Caki2 (cell line): ENCODE measurements around the gene GPR108. TPM values are rescaled to one million over a fixed set of nuclear protein-coding genes. Genes with fewer than 3 reads are reported as not detected.
A peak's percentile ranks its signal among the peaks of the same experiment; 100 is the strongest.

ENCODE experiments used
- DNase-seq: peaks from one replicate; pipeline ENCODE4 v3.0.0-alpha.2; 2015; ENCODE audit warnings: low read depth
- in situ Hi-C: cut with HindIII; loops from 2 replicates; pipeline ENCODE4 v1.10.0; 2016; ENCODE audit warnings: low sequenced_read_pairs, low pct_unique_long_range_greater_than_20kb, mixed read lengths
- total RNA-seq: library from RNA; depleted of rRNA; stranded (reverse); fragments of >200 nt; shearing (Covaris generic); gene quantifications from 2 replicates; pipeline ENCODE4 v1.2.3, GENCODE V29; 2014; ENCODE audit warnings: low replicate concordance

The GPR108 gene
- total RNA-seq, 1 experiment from 2014 or later, result 52.8 TPM

DNA sequence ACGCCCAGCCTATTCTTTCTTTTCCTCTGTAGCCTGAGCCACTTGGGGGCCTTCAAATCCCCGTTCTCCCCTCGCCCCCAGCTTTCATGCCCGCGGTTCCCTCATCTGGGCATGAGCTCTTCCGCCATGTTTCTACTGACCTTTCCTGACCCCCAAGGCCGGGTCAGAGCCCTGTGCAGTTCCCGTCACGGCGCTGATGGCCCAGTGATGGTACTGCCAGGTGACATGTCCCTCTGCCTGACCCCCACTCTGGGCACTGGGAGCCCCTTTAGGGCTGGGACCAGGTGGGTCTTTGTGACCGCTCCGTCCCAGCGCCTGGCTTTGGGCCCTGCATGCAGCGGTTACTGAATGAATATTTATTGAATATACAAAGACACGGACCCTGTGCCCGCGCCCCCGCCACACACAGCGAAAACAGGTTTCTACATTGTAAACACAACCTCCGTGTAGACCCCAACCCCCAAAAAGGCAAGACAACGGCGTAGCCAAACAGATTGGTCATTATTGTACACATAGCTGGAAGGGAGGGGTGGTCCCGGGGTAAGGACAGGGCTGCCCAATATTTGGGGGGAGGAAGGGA, 7.7 kb downstream of the GPR108 start:
- no peak for DNase-seq
- in situ Hi-C loops, result no loop called here

DNA sequence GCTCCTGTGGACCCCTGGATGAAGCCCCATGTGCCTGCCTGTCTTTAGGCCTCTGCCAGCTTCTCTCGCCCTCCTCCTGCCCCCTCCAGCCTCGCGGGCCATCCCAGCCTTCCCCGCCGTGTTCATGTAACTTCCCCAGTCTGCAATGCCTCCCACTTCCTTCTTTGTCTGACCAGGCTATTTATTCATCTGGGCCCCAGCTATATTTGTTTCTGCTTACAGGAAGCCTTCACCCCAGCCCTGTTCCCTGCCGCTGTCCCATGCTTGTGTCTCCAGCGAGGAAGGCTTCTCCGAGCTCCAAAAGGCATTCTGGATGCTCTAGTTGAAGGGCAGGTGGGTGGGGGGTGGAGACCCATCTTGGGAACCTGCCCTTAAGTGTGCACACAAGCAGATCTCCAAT, 9.0 kb downstream of the GPR108 start:
- DNase-seq, result no peak
- in situ Hi-C loops, result no loop called here

DNA sequence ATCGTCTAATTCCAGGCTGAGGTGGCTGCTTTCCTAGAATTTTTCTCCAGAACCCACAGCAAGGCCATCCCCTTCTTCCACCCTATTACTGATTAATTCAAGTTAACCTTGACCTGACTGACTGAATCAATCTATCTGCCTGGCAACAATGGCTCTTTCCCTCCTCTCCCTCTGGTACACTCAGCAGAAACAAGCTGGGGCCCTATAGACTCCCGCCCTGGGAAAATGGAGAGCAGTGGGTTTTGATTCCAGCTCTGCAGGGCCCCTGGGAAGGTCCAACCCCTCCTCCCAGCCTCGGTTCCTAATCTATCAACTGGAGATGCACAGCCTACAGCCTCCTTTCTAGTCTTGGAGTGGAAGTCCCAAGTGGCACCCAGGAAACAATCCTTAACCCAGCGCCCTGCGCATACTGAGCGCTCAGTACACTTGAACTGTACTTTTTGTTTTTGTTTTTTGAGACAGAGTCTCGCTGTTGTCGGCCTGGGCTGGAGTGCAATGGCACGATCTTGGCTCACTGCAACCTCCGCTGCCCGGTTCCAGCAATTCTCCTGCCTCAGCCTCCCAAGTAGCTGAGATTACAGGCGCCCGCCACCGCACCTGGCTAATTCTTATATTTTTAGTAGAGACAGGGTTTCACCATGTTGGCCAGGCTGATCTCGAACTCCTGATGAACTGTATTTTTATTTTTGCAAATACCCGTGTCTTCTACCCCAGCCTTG, 11.7 kb downstream of the GPR108 start:
- in situ Hi-C loops, result no loop called here
- DNase-seq, result no peak

DNA sequence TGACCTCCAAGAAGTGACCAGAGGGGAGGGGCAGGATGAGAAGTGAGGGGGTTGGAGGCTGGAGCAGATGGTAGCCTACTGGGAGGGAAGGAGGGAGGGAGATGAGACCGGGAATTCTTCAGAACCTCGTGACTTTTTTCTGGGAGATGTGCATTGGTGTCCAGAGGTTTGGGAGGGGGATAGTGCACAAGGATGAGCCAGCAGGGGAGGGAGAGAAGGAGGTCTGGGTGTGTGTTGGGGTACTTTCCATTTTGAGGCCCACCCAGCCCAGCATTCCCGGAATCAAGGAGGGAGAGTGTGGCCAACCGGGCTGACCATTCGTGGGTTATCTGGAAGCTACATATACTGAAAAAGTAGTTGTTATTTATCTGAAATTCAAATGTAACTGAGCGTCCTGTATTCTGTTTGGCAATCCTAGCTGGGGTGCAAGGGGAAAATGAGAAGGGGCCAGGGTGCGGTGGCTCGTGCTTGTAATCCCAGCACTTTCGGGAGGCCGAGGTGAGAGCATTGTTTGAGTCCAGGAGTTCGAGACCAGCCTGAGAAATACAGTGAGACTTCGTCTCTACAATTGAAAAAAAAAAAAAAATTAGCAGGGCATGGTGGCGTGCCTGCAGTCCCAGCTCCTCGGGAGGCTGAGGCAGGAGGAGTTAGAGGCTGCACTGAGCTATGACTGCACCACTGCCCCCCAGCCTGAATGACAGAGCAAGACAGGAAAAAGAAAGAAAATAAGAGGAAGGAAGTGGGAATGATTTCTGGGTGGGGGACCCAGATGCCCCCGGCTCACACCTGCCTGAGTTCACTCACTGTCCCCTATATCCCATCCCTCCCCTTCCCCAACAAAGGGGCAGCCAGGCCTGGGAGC, 12.5 kb downstream of the GPR108 start:
- DNase-seq, result no peak
- in situ Hi-C loops, result no loop called here

DNA sequence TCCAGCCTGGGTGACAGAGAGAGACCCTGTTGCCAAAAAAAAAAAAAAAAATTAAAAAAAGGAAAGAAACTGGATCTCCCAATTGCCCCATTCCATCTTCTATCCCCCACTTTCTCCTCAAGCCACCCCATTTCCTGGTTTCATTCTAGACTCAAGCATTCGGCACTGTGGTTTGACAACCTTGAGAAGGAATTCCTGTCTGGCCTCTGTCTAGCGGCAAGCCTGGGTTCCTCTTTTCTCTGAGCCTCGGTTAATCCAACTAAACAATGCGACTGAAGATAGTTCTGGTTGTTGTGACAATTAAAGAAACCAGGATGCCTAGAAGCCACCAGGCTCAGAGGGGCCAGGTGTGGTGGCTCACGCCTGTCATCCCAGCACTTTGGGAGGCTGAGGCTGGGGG, 13.6 kb downstream of the GPR108 start:
- in situ Hi-C loops, result no loop called here
- DNase-seq, result no peak

DNA sequence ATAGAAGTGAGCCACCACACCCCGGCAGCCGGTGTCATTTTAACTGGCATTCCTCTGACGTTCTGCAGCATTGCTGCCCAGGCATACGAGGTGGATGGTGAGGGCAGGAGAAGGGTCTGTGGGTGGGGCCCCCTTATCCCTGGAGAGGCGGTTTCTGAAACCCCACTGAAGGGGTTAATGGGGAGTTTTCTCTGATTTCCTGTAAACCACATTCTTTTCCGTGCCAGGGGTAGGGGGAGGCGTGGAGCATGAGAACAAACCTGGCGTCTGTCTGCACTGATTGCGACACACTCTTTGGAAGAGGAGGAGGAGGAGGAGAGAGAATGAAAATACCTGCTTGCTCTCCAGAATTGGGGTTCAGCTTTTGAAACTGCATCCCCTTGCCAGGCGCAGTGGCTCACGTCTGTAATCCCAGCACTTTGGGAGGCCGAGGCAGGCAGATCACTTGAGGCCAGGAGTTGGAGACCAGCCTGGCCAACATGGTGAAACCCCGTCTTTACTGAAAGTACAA, 14.2 kb downstream of the GPR108 start:
- no peak for DNase-seq
- in situ Hi-C loops, result no loop called here

DNA sequence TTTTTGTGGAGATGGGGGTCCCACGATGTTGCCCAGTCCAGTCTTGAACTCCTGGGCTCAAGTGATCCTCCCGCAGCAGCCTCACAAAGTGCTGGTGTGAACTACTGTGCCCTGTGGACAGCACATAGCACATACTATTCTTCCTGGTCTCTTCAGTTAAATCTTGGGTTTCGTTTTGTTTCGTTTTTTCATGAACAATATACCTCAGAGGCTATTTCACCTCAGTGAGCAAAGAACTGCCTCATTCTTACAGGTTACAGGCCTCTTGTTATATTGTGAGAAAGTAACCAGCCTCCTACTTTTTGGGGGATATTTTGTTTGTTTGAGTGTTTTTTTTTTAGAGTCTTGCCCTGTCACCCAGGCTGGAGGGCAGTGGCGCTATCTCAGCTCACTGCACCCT, 15.6 kb downstream of the GPR108 start:
- in situ Hi-C loops, result no loop called here
- DNase-seq, result no peak

DNA sequence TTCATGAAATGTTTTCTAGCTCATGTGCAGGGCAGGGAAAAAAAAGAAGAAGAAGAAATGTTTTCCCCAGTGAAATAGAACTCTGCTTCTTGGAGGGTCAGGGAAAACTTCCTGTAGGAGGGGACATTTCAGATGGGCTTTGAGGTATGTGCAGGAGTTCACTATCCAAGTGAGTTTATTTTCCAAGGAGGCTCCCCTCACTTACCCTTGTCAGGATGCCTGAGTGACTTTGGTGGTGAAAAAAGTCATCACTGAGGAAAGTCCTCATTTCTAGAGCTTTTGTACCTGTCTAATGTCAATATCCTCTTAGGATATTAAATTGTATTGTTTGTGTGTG, 16.3 kb downstream of the GPR108 start:
- in situ Hi-C loops, result no loop called here
- no peak for DNase-seq

DNA sequence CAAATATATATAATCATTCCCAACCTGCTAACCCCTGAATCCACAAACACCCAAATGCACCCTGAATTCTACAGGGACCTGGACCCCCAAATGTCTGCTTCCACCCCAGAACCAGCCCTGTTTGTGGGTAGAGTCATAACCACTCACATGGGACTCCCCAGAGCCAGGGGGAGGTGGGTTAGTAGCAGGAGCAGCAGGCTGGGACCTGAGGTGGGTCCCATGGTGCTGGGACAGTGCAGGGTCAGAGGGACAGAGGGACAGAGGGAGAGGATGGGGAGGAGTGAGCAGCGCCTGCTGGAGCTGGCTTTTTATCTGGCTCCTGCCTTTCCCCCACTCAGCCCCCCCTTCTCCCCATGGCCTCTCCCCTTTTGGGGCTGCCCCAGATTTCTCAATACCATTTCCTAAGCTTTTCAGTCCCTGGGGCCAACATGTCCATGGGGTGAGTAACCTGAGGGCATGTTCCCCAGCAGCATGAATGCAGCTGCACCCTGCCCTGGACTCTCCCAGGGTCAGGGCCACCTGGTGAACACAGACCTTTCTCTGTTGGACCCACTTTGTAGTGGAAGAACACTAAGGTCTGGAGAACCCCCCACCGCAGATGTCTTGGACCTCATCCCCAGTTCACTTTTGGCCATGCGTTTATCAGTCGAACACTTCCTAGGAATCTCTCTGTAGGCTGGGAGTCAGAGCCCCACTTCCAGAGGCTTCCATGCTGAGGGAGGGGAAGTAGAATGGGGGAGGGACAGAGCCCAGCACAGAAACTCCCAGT, 16.8 kb downstream of the GPR108 start, which contains the start of gene C3:
TSS of gene C3 (minus strand) at position 282 of the 769 bp plus-strand sequence. CDS start at position 221, 61 bp downstream.
- in situ Hi-C loops, result no loop called here
- no peak for DNase-seq

DNA sequence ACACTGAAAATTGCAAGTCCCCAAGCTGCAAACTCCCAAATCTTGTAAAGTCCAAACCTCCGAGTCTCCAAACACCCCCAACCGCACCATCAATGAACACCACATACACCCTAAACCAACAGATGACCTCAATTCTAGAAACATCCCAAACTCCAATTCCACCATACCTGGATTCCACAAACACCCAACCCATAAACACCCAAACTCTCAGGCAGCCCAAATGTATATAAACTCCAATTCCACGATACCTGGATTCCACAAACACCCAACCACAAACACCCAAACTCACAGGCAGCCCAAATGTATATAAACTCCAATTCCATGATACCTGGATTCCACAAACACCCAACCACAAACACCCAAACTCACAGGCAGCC, 17.4 kb downstream of the GPR108 start:
- in situ Hi-C loops, result no loop called here
- DNase-seq, result no peak

DNA sequence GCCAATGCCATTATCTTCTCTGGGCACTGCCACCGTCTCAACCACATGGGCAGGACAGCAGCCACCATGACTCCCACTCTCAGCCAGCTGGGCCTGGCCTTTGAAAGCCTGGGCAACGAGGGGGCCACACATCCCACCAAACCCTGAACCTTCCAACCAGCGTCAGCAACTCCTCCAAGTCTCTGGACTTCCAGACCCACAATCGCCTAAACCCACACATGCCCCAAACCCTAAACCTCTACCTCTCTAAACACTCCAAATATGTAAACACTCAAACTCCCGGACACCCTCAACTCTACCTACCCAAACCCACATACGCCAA, 17.9 kb downstream of the GPR108 start:
- DNase-seq, result no peak

DNA sequence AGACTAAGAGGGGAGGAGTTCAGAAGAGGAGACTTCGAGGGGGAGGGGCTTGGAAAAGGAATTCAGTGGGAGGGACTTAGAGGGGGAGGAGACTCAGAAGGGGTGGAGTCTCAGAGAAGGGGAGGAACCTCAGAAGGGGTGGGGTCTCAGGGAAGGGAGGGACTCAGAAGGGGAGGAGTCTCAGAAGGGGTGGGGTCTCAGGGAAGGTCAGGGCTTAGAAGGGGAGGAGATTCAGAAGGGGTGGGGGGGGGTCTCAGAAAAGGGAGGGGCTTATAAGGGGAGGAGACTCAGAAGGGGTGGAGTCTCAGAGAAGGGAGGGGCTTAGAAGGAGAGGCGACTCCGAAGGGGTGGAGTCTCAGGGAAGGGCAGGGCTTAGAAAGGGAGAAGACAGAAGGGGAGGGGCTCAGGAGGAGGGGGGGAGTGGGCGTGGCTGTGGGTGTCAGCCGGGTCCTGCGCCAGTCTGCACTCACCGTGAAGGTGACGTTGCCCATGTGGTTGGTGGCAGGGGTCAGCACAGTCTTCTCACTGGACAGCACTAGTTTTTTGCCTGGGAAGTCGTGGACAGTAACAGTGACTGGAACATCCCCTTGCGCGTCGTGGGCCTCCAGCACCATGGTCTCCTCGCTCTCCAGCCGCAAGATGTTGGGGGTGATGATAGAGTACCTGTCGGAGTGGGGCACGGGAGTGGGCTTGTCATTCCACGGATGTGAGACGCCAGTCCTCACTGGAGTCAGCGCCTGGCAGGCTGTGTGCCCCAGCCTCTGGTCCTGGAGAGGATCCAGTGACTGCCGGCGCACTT, 18.4 kb downstream of the GPR108 start:
- DNase-seq, result peak; percentile 55
- in situ Hi-C loops, result no loop called here

More for the DNA sequence above, 17.9 kb downstream of the GPR108 start:
- in situ Hi-C loops, result no loop called here

DNA sequence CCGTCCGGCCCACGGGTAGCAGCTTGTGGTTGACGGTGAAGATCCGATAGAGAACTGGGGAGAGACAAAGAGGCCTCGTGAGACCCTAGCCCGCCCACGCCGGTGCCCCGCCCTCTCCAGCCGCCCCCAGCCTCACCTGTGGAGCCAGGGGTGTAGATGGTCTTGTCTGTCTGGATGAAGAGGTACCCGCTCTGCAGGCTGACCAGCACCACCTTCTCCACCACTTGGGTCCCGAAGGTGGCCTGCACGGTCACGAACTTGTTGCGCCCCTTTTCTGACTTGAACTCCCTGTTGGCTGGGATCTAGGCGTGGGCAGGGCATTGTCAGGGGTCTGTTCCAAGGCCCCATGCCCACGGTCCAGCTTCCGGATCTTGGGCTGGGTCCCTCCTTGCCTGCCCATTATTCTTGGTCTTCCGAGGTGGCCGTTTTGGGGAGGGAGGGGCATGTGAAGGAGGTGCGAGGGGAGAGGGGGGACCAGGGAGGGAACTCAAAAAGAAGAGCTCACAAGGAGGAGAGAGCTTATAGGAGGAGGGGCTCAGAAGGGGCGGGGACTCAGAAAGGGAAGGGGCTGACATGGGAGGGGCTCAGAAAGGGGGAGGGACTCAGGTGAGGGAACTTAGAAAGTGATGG, 19.2 kb downstream of the GPR108 start:
- DNase-seq, result no peak
- in situ Hi-C loops, result no loop called here

DNA sequence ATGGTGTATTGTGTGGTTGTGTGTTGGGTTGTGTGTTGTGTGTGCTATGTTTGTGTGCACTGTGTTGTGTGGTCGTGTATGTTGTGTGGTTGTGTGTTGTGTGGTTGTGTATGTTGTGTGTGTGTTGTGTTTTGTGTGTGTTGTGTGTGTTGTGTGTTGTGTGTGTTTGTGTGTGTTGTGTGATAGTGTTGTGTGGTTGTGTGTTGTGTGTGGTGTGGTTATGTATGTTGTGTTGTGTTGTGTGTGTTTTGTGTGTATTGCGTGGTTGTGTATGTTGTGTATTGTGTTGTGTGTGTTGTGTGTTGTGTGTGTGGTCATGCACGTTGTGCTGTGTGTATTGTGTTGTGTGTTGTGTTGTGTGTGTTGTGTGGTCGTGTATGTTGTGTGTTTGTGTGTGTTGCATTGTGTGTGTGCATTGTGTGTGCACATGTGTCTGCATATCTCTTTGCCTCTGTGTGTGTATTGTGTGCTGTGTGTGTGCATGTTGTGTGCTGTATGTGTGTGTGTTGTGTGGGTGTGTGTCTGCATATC, 19.9 kb downstream of the GPR108 start:
- in situ Hi-C loops, result no loop called here
- DNase-seq, result no peak

DNA sequence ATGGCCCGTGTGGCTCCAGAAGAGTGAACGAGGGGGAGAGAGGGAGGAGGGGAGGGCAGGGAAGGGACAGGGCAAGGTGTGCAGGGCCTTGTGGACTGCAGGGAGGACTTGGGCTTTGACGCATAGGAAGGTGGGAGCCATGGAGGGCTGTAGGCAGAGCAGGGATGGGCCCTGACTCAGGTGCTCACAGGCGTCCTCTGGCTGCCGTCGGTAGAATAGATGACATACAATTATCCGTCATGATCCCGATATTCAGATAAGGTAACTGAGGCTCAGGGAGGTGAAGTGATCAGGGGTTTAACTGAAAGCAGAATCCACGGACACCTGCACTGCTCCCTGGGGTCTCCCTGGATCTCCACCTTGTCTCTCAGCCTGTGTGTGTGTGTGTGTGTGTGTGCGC, 20.3 kb downstream of the GPR108 start:
- in situ Hi-C loops, result no loop called here
- DNase-seq, result no peak

DNA sequence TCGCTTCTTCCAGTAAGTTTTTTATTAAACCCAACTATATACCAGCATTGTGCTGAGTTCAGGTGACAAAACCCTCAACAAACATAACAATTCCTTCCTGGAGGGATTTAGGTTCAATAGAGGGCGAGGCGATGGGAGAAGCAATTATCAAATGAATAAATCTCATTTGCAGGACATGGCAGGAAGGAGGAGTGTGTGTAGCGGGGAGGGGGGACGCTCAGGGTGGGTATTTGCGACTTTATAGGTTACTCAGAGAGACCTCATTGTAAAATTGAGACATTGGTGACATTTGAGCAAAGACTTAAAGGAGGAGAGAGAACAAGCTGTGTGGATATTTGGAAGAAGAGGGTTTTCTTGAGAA, 20.8 kb downstream of the GPR108 start:
- in situ Hi-C loops, result no loop called here
- no peak for DNase-seq

DNA sequence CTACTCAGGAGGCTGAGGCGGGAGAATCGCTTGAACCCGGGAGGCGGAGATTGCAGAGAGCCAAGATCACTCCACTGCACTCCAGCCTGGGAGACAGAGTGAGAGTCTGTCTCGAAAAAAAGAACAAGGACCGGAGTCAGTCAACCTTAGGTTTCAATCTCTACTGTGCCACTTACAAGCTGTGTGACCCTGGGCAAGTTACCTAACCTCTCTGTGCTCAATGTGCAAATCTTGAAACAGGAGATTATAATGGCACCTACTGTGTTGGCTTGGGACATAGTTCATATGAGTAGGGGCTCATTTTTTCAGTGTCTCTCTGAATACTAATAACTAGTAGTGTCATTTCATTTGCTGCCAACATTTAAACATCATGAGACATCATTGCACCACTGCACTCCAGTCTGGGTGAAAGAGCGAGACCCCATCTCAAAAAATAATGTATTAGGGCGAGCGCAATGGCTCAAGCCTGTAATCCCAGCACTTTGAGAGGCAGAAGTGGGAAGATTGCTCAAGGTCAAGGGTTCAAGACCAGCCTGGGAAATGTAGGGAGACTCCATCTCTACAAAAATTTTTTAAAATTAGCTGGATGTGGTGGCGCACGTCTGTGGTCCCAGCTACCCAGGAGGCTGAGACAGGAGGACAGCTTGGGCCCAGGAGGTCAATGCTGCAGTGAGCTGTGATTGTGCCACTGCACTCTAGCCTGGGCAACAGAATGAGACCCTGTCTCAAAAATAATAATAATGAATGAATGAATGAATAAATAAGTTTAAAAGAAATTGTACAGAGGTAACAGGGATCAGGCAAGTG, 22.4 kb downstream of the GPR108 start:
- in situ Hi-C loops, result no loop called here
- no peak for DNase-seq
